Nephron (organoid): Measurements from ENCODE around the gene TSPAN3.

Experiments used
- H3K27ac Mint-ChIP-seq, 3 experiments: 2 replicates each; pipeline ENCODE4 v1.8.0; 2020; ENCODE audit warnings: mixed read lengths in 3 of 3, mild to moderate bottlenecking in 2 of 3, moderate library complexity in 1 of 3
- H3K27me3 Mint-ChIP-seq: 2 replicates; pipeline ENCODE4 v1.8.0; 2021; ENCODE audit warnings: low read depth, mild to moderate bottlenecking, moderate library complexity, mixed read lengths
- H3K36me3 Mint-ChIP-seq: 2 replicates; pipeline ENCODE4 v1.8.0; 2020; ENCODE audit warnings: low read depth, mixed read lengths
- H3K4me1 Mint-ChIP-seq: 2 replicates; pipeline ENCODE4 v1.8.0; 2020; ENCODE audit warnings: mixed read lengths
- H3K4me3 Mint-ChIP-seq, 3 experiments: 2 replicates each; pipeline ENCODE4 v1.8.0; 2020; ENCODE audit warnings: mild to moderate bottlenecking in 3 of 3, mixed read lengths in 3 of 3, moderate library complexity in 2 of 3
- H3K9me3 Mint-ChIP-seq: 2 replicates; pipeline ENCODE4 v1.8.0; 2020; ENCODE audit warnings: mixed read lengths
- CTCF ChIP-seq, 3 experiments: fragments of 200-600 bp; sonication (generic); IDR thresholded peaks; one replicate each; pipeline ENCODE4 v1.5.0; 2021; ENCODE audit warnings: antibody characterized with exemption in 3 of 3; ENCODE audit not compliant: unreplicated experiment in 3 of 3

The TSPAN3 gene

GRCh38 chr15:77015646-77016320 is 55.1 kb downstream of the TSPAN3 start:
- no peak overlapping the region for H3K27ac Mint-ChIP-seq
- no peak for TF ChIP-seq CTCF (IDR thresholded peaks at IDR 0.05; ENCODE audit: unreplicated experiment in 3 of 3)
- H3K36me3 Mint-ChIP-seq: no peaks in the 10 kb centered on the region
- H3K27me3 Mint-ChIP-seq: peaks cover 12% of the 10 kb centered on the region
- H3K4me1 Mint-ChIP-seq: no peaks in the 10 kb centered on the region
- H3K4me3 Mint-ChIP-seq: no peak overlapping the region
- no peaks in the 10 kb centered on the region for H3K9me3 Mint-ChIP-seq

GRCh38 chr15:77014132-77015081 is 56.5 kb downstream of the TSPAN3 start:
- Mint-ChIP-seq H3K36me3 (no peaks in the 10 kb centered on the region), H3K27me3 (peaks cover 10% of the 10 kb centered on the region), H3K4me3 (no peak overlapping the region), H3K4me1 (no peaks in the 10 kb centered on the region), H3K9me3 (no peaks in the 10 kb centered on the region), H3K27ac (no peak overlapping the region)
- no peak for TF ChIP-seq CTCF (IDR thresholded peaks at IDR 0.05; ENCODE audit: unreplicated experiment in 3 of 3)

GRCh38 chr15:77013776-77014131 is 57.2 kb downstream of the TSPAN3 start:
- no peaks in the 10 kb centered on the region for H3K4me1 Mint-ChIP-seq

GRCh38 chr15:77012868-77013267 is 58.0 kb downstream of the TSPAN3 start:
- TF ChIP-seq CTCF (IDR thresholded peaks at IDR 0.05; ENCODE audit: unreplicated experiment in 3 of 3): no peak
- Mint-ChIP-seq H3K36me3 (no peaks in the 10 kb centered on the region), H3K27me3 (peaks cover 8% of the 10 kb centered on the region), H3K4me1 (no peaks in the 10 kb centered on the region), H3K27ac (no peak overlapping the region), H3K9me3 (no peaks in the 10 kb centered on the region), H3K4me3 (no peak overlapping the region)

More at GRCh38 chr15:77013776-77014131, 57.2 kb downstream of the TSPAN3 start:
- no peak overlapping the region for H3K27ac Mint-ChIP-seq
- no peaks in the 10 kb centered on the region for H3K36me3 Mint-ChIP-seq
- TF ChIP-seq CTCF (IDR thresholded peaks at IDR 0.05; ENCODE audit: unreplicated experiment in 3 of 3): no peak
- H3K27me3 Mint-ChIP-seq: peaks cover 8% of the 10 kb centered on the region
- no peaks in the 10 kb centered on the region for H3K9me3 Mint-ChIP-seq
- H3K4me3 Mint-ChIP-seq: no peak overlapping the region

GRCh38 chr15:77012117-77012712 is 58.7 kb downstream of the TSPAN3 start:
- H3K36me3 Mint-ChIP-seq: no peaks in the 10 kb centered on the region
- no peak overlapping the region for H3K27ac Mint-ChIP-seq
- no peak for TF ChIP-seq CTCF (IDR thresholded peaks at IDR 0.05; ENCODE audit: unreplicated experiment in 3 of 3)
- H3K27me3 Mint-ChIP-seq: peaks cover 8% of the 10 kb centered on the region
- H3K4me1 Mint-ChIP-seq: no peaks in the 10 kb centered on the region
- no peaks in the 10 kb centered on the region for H3K9me3 Mint-ChIP-seq
- no peak overlapping the region for H3K4me3 Mint-ChIP-seq
